ENCODE measurements around the gene PRIMA1. TPM values are rescaled to one million over a fixed set of nuclear protein-coding genes. Genes with fewer than 3 reads are reported as not detected.
A peak's percentile ranks its signal among the peaks of the same experiment; 100 is the strongest.

Gene PRIMA1
- total RNA-seq, 1 donor from 2014 or later, result 0.48 TPM

GRCh38 chr14:93712838-93713724 lies 75.2 kb downstream of the PRIMA1 start:
- DNase-seq (ENCODE audit: low spot score), result no peak

- no peak for DNase-seq (ENCODE audit: low spot score)
Observed at GRCh38 chr14:93712079-93712837, 76.0 kb downstream of the PRIMA1 start.

- no peak for DNase-seq (ENCODE audit: low spot score)
Observed at GRCh38 chr14:93709249-93709648, 79.0 kb downstream of the PRIMA1 start.

GRCh38 chr14:93708800-93709199 lies 79.5 kb downstream of the PRIMA1 start:
- DNase-seq (ENCODE audit: low spot score), result no peak

GRCh38 chr14:93708311-93708734 lies 80.0 kb downstream of the PRIMA1 start:
- DNase-seq (ENCODE audit: low spot score), result no peak

- no peak for DNase-seq (ENCODE audit: low spot score)
Observed at GRCh38 chr14:93707475-93707874, 80.8 kb downstream of the PRIMA1 start.

GRCh38 chr14:93706360-93706955 lies 81.8 kb downstream of the PRIMA1 start:
- no peak for DNase-seq (ENCODE audit: low spot score)

GRCh38 chr14:93705513-93706156 lies 82.7 kb downstream of the PRIMA1 start:
- no peak for DNase-seq (ENCODE audit: low spot score)

GRCh38 chr14:93703941-93704340 lies 84.3 kb downstream of the PRIMA1 start:
- DNase-seq (ENCODE audit: low spot score), result no peak

GRCh38 chr14:93702946-93703345 lies 85.3 kb downstream of the PRIMA1 start:
- DNase-seq (ENCODE audit: low spot score), result no peak

GRCh38 chr14:93701562-93701961 lies 86.7 kb downstream of the PRIMA1 start:
- DNase-seq (ENCODE audit: low spot score), result no peak

- no peak for DNase-seq (ENCODE audit: low spot score)
Observed at GRCh38 chr14:93700928-93701327, 87.4 kb downstream of the PRIMA1 start.

- no peak for DNase-seq (ENCODE audit: low spot score)
Observed at GRCh38 chr14:93693914-93694313, 94.4 kb downstream of the PRIMA1 start.

- DNase-seq (ENCODE audit: low spot score), result no peak
Observed at GRCh38 chr14:93691042-93691780, 97.1 kb downstream of the PRIMA1 start.

GRCh38 chr14:93690146-93690545 lies 98.1 kb downstream of the PRIMA1 start:
- no peak for DNase-seq (ENCODE audit: low spot score)

- DNase-seq (ENCODE audit: low spot score), result no peak
Observed at GRCh38 chr14:93688820-93689219, 99.5 kb downstream of the PRIMA1 start.

- DNase-seq (ENCODE audit: low spot score), result no peak
Observed at GRCh38 chr14:93688239-93688666, 100.0 kb downstream of the PRIMA1 start.

GRCh38 chr14:93686268-93686667 lies 102.0 kb downstream of the PRIMA1 start:
- peak; percentile 24 for DNase-seq (ENCODE audit: low spot score)

GRCh38 chr14:93685121-93685895 lies 103.0 kb downstream of the PRIMA1 start:
- peak; percentile 92 for DNase-seq (ENCODE audit: low spot score)

- no peak for DNase-seq (ENCODE audit: low spot score)
Observed at GRCh38 chr14:93683226-93683625, 105.1 kb downstream of the PRIMA1 start.
